Measurements from ENCODE around the gene MYBPC2. TPM values are rescaled to one million over a fixed set of nuclear protein-coding genes. Genes with fewer than 3 reads are reported as not detected.

Gene MYBPC2
- total and polyA plus RNA-seq, 2 donors (not counting 1 experiment from before 2014, with no cell fraction given): 1.1 to 1.7 TPM

- Mint-ChIP-seq H3K9me3 (ENCODE audit: insufficient read depth) (no peaks in the 10 kb centered on the region), H3K4me3 (peak overlapping the region; percentile 96), H3K4me1 (peaks cover 17% of the 10 kb centered on the region), H3K27me3 (peaks cover 3% of the 10 kb centered on the region), H3K27ac (peak overlapping the region; percentile 100)
- Histone ChIP-seq H3K9me3 (ENCODE audit: control extremely low read depth in 1 of 3, control insufficient read depth in 2 of 3, insufficient read depth in 1 of 3, low read length in 2 of 3) (peaks cover 0 to 4% (median 0%) of the 10 kb centered on the region in 3 donors), H3K4me2 (replicated peaks; ENCODE audit: low read depth, low read length, poor library complexity, severe bottlenecking) (peak overlapping the region; percentile 91), H3K4me3 (ENCODE audit: control extremely low read depth in 1 of 5, extremely low read depth in 1 of 5, insufficient read depth in 1 of 5, low read depth in 2 of 5, low read length in 4 of 5) (peak overlapping the region; percentile 19 to 72 (median 57)), H3K36me3 (replicated peaks in 1 of 2; ENCODE audit: control extremely low read depth in 1 of 2, control insufficient read depth in 1 of 2, extremely low read depth in 1 of 2, insufficient read depth in 2 of 2, low read length in 1 of 2) (no peaks in the 10 kb centered on the region), H3K27me3 (replicated peaks in 1 of 4; ENCODE audit: control extremely low read depth in 1 of 4, control insufficient read depth in 3 of 4, insufficient read depth in 4 of 4, low read length in 3 of 4) (peaks cover 0 to 24% (median 2%) of the 10 kb centered on the region in 4 experiments), H3K79me2 (ENCODE audit: control insufficient read depth, insufficient read depth, low read length) (no peaks in the 10 kb centered on the region), H4K20me1 (ENCODE audit: control insufficient read depth, insufficient read depth, low read length, poor library complexity, severe bottlenecking) (no peaks in the 10 kb centered on the region), H3K27ac (ENCODE audit: low read length in 2 of 2) (peak overlapping the region; percentile 87 to 98), H2AFZ (ENCODE audit: insufficient read depth, low read depth, low read length, poor library complexity, severe bottlenecking) (peak overlapping the region; percentile 90), H3K4me1 (ENCODE audit: control insufficient read depth in 2 of 2, insufficient read depth in 2 of 2, low read length in 2 of 2) (peaks cover 14 to 20% of the 10 kb centered on the region in 2 donors), H3K9ac (ENCODE audit: low read length) (peak overlapping the region; percentile 63)
- ChIA-PET POLR2A (interaction anchor here (0.6 to 1.2 kb wide), 8 partner anchors 51 to 294 kb away, joined by 3 to 10 read pairs (median 5); partner anchors contain the start of genes KCNC3, NR1H2 and POLD1), CTCF (interaction anchor here (0.8 to 1.7 kb wide), 5 partner anchors 33 to 182 kb away, joined by 3 to 6 read pairs (median 4); partner anchors contain the start of genes KCNC3 and POLD1)
- no peak for DNase-seq
- intact Hi-C loops (cut with micrococcal nuclease): loop anchor here (1.0 to 2.0 kb wide), 5 partner anchors 78 to 598 kb away; partner anchors contain the start of genes CTU1, MYBPC2 and NR1H2
- ATAC-seq (ENCODE audit: low read depth): no peak
- TF ChIP-seq CTCF (IDR thresholded peaks at IDR 0.05) (no peak), EZH2 (IDR thresholded peaks at IDR 0.05; ENCODE audit: borderline replicate concordance, insufficient read depth, low read depth, low read length, poor library complexity, severe bottlenecking) (no peak)
- 12% methylated on average over 10 of the region's 10 CpGs for WGBS (ENCODE audit: insufficient coverage)
Measured at GRCh38 chr19:50510700-50511068, 78.0 kb downstream of the MYBPC2 start.

Data from B cell (primary cell).